Inferior parietal cortex (tissue), 1 donor: Measurements from ENCODE around the gene RGS19.

Experiments used
- DNase-seq: peaks from one replicate; pipeline ENCODE4 v3.0.0-alpha.2; 2016; ENCODE audit errors: extremely low spot score

RGS19 gene

DNA sequence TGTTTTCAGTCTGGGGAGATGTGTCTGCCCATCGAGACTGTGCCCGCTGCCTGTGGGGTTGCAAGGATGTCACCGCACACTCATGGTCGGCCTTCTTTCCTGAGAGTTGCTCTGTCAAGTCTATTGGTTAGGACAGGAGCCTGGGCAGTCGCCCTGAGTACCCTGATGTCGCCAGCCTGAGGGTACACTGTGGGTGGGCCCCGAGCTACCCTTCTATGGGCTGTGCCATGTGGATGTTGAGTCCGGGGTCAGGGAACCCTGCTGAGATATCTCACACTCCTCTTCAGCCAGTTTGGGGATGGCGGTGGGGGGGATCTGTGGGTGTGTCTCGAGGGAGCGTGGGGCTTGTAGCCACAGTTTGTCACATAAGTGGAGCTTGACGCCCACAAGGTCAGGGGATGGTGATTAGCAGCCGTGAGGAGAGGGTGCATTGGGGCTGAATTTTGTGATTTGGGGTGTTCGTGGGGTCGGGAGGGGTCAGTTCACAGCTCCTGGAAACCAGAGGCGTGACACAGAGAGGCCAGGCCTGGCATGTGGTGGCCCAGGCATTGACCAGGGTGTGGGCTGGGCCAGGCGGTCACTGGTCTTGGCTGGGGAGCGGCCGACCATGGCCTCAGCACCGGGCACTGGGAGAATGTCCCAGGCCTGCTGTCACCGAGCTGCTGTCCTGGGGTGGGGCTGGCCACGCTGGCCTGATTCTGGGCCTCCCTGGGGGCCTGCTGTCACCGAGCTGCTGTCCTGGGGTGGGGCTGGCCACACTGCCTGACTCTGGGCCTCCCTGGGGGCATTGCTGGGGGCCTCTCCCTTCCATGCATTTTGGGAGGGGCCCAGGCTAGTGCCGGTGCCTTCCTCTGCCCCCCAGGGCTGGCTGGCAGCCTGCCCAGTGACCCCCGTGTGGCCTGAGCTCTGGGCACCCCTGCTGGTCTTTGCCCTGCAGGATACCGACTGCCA is 29.7 kb upstream of the RGS19 start:
- no peak for DNase-seq

- no peak for DNase-seq
These were observed 28.6 kb upstream of the RGS19 start for GRCh38 chr20:64107736-64108457.

DNA sequence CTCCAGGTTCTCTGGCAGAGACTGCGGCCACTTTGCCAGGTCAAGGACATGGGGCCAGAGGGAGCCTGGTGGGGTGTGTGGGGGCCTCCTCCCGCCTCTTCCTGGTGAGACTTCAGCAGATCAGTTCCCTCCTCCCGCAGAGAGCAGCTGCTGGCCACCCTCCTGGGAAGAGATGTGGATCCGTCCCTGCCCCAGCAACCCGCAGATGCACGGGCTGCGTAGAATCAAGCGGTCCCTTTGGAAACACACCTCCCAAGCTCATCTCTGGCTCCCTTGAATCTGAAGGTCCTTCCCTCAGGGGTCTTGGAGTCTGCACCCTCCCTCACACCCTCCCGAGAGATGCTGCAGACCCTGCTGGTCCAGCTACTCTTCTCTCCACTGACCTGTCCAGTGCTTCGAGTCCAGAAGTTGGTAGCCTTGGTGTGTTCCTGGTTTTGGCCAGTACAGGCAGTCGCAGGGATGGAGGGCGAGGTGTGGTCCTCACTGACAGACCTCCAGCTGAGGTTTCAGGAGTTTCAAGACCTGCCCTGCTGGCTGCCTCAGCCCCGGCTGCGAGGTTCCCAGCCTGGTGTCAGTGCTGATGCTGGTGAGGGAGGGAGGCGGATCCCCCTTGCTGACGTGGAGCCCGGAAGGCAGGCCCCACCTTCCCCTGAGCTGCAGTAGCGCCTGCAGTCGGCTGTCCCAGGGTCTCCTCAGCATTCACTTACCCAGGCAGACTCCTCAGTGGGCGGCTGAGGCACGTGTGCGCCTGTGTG is 27.8 kb upstream of the RGS19 start, which contains the start of gene NPBWR2:
Gene NPBWR2 (minus strand): TSS at position 585 of the 755 bp plus-strand sequence. CDS start 734 bp downstream, outside the sequence.
- DNase-seq: no peak

DNA sequence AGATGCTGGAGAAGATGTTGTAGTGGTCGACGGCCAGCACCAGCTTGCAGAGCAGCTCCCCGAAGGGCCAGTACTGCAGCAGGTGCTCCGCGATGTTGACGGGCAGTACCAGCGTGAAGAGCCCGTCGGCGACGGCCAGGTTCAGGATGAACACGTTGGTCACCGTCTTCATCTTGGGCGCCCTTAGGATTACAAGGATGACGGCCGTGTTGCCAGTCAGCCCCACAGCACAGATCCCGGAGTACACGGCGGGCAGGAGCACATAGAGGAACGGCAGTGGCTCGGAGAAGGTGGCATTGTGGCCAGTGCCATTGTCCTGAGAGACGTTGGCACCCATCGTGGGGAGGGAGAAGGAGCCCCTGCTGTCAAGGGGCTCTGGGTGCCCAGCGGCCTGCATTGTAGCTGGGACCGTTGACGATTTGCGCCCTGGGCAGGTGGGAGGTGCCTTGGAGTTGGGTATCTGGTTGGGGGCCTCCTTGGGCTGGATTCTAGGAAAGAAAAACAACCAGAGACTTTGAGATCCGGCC is 27.2 kb upstream of the RGS19 start:
- no peak for DNase-seq

GRCh38 chr20:64105846-64106434 is 26.6 kb upstream of the RGS19 start:
- no peak for DNase-seq

GRCh38 chr20:64104667-64105451 is 25.5 kb upstream of the RGS19 start:
- DNase-seq: no peak

- no peak for DNase-seq
These were observed 24.8 kb upstream of the RGS19 start for GRCh38 chr20:64103871-64104666.

- no peak for DNase-seq
These were observed 23.5 kb upstream of the RGS19 start for GRCh38 chr20:64102647-64103354.

DNA sequence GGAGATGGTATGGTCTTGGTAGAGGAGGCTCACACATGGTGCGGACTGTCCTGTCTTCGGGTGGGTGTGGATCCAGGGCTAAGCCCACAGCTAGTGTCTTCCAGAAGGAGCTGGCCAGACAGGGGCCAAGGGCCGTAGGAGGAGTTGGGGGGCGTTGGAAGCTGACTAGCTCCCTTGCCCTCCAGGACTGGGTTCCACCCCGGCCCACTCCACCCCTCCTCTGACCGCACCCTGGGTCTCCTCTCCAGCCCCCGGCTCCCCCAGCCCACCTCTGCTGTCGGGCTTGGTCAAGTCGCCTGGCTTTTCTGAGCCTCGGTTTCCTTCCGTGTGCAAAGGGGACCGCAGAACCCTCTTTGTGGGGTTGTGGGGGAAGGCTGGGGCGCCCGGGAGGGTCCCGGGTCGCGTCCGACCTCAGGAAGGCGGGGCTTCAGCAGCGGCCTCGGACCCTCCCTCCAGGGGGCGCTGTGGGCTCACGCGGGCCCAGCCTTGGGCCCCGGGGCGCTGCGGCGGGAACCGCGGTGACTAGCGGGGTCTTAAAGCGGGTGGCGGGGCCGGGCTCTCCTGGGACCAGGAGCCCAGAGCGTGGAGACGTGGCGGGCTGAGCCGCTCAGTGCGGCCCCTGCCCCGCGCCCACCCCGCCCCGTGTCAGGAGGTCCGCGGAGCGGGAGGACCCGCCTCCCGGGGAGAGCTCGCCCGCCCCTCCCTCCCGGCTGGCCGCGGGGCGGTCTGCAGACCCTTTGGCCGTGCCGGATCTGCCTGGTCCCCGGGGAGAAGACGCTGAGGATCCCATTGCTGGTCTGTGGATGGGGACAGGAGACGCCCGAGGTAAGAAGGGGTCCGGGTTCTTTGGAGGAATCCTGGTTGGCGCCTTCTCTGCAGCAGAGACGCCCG is 22.7 kb upstream of the RGS19 start:
- DNase-seq: no peak

- DNase-seq: no peak
These were observed 21.8 kb upstream of the RGS19 start for GRCh38 chr20:64100946-64101688.

GRCh38 chr20:64100566-64100888 is 21.2 kb upstream of the RGS19 start:
- DNase-seq: no peak

GRCh38 chr20:64099880-64100565 is 20.7 kb upstream of the RGS19 start:
- DNase-seq: no peak

GRCh38 chr20:64099086-64099786 is 19.9 kb upstream of the RGS19 start:
- DNase-seq: no peak

DNA sequence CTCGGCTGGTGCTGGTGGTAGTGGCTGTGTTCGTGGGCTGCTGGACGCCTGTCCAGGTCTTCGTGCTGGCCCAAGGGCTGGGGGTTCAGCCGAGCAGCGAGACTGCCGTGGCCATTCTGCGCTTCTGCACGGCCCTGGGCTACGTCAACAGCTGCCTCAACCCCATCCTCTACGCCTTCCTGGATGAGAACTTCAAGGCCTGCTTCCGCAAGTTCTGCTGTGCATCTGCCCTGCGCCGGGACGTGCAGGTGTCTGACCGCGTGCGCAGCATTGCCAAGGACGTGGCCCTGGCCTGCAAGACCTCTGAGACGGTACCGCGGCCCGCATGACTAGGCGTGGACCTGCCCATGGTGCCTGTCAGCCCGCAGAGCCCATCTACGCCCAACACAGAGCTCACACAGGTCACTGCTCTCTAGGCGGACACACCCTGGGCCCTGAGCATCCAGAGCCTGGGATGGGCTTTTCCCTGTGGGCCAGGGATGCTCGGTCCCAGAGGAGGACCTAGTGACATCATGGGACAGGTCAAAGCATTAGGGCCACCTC is 19.2 kb upstream of the RGS19 start:
- no peak for DNase-seq

- DNase-seq: no peak
These were observed 17.2 kb upstream of the RGS19 start for GRCh38 chr20:64096535-64096934.

- DNase-seq: no peak
These were observed 16.6 kb upstream of the RGS19 start for GRCh38 chr20:64095927-64096326.
